Activated CD8-positive, alpha-beta memory T cell treated with anti-CD3 and anti-CD28 coated beads for 1 hour (primary cell): ENCODE measurements around the gene POU1F1.
"Not testable (repeated sequence)": the region's sequence is repeated elsewhere in the genome, so short reads cannot be mapped to it uniquely, and the experiment has no call there.

Experiments used
- DNase-seq, 2 donors: peaks; one replicate each; pipeline ENCODE4 v3.0.0-alpha.2; 2020; ENCODE audit warnings: low read depth in 1 of 2; ENCODE audit errors: extremely low read depth in 1 of 2

The POU1F1 gene

DNA sequence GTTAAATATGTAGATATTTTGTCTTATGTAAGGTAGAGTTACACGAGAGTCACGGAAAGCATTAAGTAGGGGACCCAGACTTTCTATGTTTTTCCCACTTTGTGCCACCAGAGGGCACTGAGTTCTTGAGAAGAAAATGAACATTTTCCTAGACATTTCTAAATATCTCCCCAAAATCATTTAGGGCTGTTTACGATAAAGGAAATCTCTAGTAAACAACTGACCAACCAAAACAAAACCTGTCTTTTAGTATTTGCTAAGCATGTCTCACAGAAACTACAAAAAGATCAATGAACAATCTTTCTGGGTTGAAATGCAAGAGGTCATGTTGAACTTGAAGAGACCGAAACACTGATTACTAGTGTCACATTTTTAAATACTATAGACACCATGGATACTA is 16.1 kb downstream of the POU1F1 start:
- peak; percentile 5 to 8 for DNase-seq

DNA sequence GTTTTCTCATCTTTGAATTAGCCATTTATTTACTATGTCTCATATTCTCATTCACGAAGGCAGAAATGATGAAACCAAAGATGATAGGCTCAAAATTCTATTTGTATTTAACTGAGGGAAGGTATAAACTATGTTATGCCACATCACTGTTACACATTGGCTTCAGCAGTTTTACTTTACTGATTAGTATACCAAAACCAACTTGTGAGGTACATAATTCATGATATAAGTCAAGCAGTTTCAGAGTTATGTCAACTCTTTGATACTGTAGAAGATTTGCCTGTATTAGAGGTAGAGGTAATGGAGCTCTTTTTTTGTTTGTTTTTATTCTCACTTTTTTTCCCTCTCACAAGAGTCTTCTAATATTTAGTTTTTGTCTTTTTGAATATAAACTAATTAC is 26.4 kb downstream of the POU1F1 start:
- DNase-seq, result no peak

DNA sequence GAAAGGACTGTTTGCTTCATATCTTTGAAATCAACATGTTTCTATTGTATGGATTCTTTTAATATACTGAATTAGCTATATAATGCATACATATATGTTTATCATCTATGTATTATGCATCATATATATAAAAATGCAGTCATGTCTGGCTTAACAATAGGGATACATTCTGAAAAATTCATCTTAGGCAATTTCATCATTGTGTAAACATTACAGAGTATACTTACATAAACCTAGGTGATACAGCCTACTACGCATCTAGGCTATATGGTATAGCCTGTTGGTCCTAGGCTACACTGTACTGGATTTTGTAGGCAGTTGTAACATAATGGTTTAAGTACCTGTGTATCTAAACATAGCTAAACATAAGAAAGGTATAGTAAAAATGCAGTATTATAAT is 27.6 kb downstream of the POU1F1 start:
- DNase-seq, result no peak

DNA sequence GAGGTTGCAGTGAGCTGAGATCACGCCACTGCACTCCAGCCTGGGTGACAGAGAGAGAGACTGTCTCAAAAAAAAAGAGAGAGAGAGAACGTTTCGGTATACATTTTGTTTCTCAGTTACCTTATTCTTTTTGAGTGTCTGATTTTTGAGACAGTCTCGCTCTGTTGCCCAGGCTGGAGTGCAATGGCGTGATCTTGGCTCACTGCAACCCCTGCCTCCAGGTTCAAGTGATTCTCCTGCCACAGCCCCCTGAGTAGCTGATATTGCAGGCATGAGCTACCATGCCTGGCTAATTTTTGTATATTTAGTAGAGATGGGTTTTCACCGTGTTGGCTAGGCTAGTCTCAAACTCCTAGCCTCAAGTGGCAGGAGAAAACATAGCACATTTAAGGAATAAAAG is 28.2 kb downstream of the POU1F1 start:
- not testable (repeated sequence) for DNase-seq

DNA sequence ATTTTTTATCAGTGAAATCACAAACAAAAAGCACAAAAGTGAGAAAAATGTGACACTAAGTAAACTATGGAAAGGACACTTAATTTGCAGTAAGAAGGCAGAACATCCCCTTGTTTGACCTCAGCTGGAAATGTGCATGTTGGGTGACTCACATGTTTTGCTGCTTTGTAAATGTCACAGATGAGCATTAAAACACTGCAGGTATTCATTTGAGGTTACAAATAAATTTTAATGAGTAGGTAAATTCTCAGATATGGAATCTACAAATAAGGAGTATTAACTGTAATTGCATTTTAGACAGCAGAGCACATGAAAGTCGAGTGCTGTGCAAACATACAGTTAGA is 29.0 kb downstream of the POU1F1 start:
- DNase-seq, result no peak

DNA sequence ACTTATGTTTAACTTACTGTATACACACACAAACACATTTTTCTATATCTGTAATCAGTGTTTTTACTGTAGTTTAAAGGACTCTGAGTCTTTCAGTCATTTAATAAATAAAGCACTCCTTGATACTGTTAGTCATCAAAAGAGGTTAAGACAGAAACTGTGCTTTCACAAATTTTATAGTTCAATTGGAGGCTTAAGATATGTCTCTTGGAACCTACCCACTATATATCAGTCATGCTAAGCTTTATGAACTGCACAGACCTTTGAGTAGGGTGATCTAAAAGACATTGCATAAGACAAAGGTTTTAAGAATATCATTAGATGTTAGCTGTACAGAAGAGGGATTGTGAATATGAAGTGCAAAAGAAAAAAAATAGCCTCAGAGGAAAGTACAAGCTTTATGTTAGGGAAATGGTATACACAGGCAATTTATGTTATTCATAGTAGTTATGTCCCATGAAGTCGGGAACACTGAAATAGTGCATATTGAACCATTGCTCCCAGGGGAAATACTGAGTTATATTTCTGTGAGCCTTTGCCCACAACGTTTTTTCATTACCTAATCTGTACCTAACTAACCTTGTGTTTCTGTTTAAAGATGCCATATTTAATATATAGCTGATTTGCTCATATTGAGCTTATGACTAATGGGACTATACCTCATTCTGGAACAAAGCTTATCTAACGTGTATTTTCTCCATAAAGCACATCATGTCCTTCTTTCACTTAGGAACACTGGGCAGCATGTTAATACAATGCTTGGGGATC is 29.5 kb downstream of the POU1F1 start:
- no peak for DNase-seq

DNA sequence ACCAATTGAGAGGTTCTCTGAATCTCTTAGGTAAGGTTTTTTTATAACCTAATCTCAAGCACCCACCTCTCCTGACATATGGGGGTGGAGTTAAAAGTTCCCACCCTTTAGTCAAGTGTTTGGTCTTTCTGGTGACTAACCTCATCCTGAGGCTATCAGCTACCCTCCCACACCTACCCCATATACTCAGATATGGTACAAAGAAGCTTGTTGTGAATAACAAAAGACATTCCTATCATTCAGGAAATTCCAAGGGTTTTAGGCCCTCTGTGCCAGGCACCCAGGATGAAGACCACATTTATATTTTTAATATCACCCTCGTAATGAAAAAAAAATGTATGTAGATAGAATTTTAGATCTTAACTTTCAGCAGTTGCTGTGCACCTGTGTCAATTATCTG is 40.3 kb downstream of the POU1F1 start:
- no peak for DNase-seq

DNA sequence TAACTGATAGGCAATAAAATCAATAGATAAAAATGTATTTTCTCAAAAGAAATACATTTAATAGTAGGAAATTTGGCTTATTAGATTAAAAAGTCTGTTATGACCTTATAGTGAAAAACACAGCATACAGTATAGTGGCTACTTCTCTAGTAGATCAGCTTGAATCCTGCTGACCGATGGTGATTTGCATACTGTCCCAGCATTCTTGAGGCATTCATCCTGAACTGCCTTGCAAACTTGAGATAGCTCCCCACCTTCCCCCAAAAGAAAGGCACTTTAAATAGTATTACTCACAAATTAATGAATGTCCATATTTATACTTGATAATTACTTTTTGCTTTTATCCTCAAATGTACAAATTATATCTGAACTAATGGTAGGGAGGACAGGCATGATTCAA is 42.6 kb downstream of the POU1F1 start:
- no peak for DNase-seq

DNA sequence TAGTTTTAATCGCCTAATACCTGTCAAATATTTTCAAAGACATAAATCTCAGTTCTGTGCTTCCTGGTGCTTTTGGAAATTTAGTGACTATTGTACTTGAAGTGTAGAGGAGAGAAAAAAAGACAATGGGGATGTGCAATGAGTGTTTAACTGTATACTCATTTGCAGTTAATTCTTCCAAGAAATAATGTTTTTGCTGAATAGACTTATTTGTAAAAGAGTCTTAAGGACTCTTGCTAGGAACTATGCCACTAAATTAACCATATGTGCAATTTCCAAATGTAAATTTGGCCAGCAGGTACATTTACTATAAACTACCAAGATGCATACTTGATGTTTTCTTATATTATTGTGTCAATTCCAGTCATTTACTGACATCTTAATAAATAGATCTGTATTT is 47.3 kb downstream of the POU1F1 start:
- no peak for DNase-seq

DNA sequence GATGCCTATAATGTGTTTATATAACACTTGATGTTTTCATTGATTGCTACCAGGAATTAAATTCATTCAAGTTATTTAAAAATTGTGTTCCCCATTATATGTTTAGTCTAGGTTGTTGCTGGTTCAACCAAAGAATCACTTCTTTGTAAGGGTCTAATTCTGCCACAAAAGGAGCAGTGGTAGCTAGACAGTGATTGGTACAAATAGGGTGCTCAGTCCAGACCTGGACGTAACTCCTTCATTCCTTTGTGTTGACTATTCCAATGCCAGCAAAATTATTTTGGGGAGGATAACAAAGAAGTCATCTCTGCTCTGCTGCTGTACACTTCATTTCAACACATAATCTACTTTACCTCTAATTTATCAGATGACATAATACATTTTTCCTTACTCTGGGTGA is 48.1 kb downstream of the POU1F1 start:
- no peak for DNase-seq

DNA sequence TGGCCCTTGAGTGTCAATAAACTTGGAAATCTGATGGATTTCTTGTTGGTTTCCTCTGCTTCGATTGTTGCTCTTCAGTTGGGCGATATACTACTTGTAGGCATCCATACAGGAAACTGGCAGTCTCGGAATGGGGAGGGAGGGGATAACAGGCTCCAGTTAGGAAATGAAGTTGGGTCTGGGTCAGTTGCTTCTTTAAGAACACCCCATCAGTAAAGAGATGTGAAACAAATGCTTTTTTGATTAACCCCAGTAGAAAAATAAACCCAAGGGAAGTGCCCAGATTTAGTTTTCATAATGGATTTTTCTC is 48.6 kb downstream of the POU1F1 start:
- DNase-seq, result no peak

DNA sequence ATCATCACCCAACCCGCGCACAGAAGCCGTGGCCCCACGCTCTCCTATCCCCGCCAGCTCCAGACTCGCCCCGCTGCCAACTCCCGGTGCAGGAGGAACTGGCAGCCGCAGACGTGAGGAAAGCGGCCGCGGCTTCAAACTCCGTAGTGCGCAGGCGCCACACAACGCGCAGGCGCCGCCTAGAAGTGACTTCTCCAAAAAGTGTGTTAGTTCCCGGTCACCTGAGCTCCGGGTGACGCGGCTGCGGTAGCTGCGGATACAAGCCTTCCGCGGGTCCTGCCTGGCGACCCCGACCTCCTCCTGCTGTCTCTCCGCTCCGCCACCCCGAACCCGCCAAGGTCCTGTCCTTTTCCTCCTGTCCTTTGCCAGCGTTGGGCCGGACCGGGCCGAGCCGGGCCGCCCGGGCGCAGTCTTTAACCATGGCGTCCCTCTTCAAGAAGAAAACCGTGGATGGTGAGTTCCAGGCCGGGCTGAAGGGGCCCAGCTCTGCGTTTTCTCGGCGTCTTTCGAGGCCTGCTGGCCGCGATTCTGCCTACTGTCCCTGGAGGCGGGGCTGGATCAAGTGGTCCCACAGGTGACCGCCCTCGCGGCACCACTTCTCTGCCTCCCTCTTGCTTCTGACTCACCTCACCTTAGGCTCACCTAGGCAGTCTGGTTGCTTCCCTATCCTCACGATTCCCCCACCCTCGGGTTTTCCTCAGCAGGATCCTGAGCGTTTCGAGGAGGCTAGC is 49.1 kb downstream of the POU1F1 start, which contains the start of gene CHMP2B:
Gene CHMP2B, plus strand, starts transcription at position 206 of the 731 bp plus-strand sequence. Its CDS starts 214 bp downstream, at position 420.
- peak; percentile 76 to 87 for DNase-seq

DNA sequence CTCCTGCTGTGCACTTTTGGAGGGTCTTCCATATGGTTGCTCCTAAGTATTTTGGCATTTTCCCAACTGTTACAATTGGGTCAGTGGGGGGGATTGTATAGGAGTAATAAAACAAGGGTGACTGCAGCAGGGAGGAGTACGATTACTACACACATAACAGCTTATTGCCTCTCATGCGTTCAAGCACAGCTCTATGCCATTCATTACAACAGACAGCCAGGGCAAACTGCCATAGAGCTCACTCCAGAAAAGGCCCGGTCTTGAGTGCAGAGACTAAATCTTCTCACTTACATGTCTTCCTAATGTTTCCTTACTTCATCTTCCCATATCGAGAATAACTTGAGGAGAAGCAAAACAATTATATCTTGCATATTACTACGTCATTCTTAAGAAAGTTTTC is 50.7 kb downstream of the POU1F1 start:
- no peak for DNase-seq

DNA sequence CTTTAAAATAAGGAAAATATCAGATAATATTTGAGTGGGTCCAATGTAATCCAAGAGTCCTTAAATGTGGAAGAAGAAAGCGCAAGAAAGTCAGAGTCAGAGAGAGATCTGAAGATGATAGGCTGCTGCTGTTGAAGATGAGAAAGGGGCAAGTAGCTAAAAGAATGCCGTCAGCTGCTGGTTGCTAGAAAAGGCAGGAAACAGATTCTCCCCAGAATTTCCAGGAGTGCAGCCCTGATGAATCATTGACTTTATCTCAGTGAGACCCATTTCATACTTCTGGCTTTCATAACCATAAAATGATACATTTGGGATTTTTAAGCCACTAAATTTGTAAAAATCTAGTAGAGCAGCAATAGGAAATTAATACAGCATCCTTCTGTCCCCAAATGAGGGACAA is 56.8 kb downstream of the POU1F1 start:
- no peak for DNase-seq

DNA sequence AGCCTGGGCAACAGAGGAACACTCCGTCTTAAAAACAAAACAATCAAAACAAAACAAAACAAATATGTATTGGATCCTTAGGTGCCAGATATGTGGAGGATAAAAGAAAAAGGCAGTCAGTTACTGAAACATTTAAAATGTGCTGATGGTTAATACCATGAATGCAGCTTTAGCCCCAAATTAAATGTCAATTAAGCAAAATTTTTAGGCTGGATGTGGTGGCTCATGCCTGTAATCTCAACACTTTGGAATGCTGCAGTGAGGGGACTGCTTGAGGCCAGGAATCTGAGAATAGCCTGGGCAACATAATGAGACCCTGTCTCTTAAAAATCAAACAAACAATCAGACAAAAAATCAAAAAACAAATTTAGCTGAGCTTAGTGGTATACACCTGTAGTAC is 57.8 kb downstream of the POU1F1 start:
- no peak for DNase-seq
